Type B pancreatic cell (in vitro differentiated cells): Measurements from ENCODE around the gene PASK. TPM values are rescaled to one million over a fixed set of nuclear protein-coding genes. Genes with fewer than 3 reads are reported as not detected.
"Not testable (repeated sequence)": the region's sequence is repeated elsewhere in the genome, so short reads cannot be mapped to it uniquely, and the experiment has no call there.

Source experiments
- DNase-seq: peaks from one replicate; pipeline ENCODE4 v3.0.0; 2021; ENCODE audit warnings: mixed read lengths; ENCODE audit not compliant: unreplicated experiment; ENCODE audit errors: extremely low spot score
- H3K27ac Mint-ChIP-seq: 2 replicates; pipeline ENCODE4 v1.8.0; 2021; ENCODE audit warnings: mild to moderate bottlenecking, mixed read lengths
- H3K27me3 Mint-ChIP-seq: 2 replicates; pipeline ENCODE4 v1.8.0; 2021; ENCODE audit warnings: mixed read lengths
- H3K36me3 Mint-ChIP-seq: 2 replicates; pipeline ENCODE4 v1.8.0; 2021; ENCODE audit warnings: mixed read lengths
- H3K4me1 Mint-ChIP-seq: one replicate; pipeline ENCODE4 v1.8.0; 2021; ENCODE audit warnings: mixed read lengths; ENCODE audit not compliant: unreplicated experiment
- H3K4me3 Mint-ChIP-seq: 2 replicates; pipeline ENCODE4 v1.8.0; 2021; ENCODE audit warnings: mild to moderate bottlenecking, mixed read lengths
- H3K9me3 Mint-ChIP-seq: 2 replicates; pipeline ENCODE4 v1.8.0; 2021; ENCODE audit warnings: mixed read lengths
- long read RNA-seq: library from polyadenylated mRNA; unstranded; transcript quantifications from one replicate; pipeline ENCODE4 v2.0.0, GENCODE V29; 2020
- total RNA-seq: library from RNA; stranded (reverse); gene quantifications from 2 replicates; pipeline ENCODE4 v1.2.1, GENCODE V29; 2021; ENCODE audit warnings: low replicate concordance
- TF ChIP-seq, protein P1 (sequence below): fragments of 200-600 bp; sonication (generic); conservative IDR thresholded peaks from 2 replicates; pipeline ENCODE4 v1.5.0; 2021; ENCODE audit warnings: antibody characterized with exemption, mild to moderate bottlenecking

Gene PASK
- 31.8 and 50.9 TPM in 2 replicates for total RNA-seq
- long read RNA-seq, full-length matches to known transcripts, result 6 of 14 reads
- long read RNA-seq, partial matches to known transcripts, result 6 of 14 reads
- long read RNA-seq, other reads (novel, unspliced or antisense), result 2 of 14 reads

- Mint-ChIP-seq H3K27ac (peak within 1 kb of the TSS; percentile 97), H3K4me1 (peaks cover 19% of the 10 kb centered on the region), H3K27me3 (no peaks in the 10 kb centered on the region), H3K4me3 (peak within 1 kb of the TSS; percentile 96), H3K36me3 (no peaks in the 10 kb centered on the region), H3K9me3 (no peaks in the 10 kb centered on the region)
- DNase-seq, result peak; percentile 94
- TF ChIP-seq, protein P1, sequence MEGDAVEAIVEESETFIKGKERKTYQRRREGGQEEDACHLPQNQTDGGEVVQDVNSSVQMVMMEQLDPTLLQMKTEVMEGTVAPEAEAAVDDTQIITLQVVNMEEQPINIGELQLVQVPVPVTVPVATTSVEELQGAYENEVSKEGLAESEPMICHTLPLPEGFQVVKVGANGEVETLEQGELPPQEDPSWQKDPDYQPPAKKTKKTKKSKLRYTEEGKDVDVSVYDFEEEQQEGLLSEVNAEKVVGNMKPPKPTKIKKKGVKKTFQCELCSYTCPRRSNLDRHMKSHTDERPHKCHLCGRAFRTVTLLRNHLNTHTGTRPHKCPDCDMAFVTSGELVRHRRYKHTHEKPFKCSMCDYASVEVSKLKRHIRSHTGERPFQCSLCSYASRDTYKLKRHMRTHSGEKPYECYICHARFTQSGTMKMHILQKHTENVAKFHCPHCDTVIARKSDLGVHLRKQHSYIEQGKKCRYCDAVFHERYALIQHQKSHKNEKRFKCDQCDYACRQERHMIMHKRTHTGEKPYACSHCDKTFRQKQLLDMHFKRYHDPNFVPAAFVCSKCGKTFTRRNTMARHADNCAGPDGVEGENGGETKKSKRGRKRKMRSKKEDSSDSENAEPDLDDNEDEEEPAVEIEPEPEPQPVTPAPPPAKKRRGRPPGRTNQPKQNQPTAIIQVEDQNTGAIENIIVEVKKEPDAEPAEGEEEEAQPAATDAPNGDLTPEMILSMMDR, result no peak
These were observed at the start of gene PASK for GRCh38 chr2:241148891-241149674. Gene PASK, minus strand, starts transcription at chr2:241149472. Its CDS starts 6,440 bp downstream, at chr2:241143032.

GRCh38 chr2:241198381-241199279 is 49.4 kb upstream of the PASK start:
- Mint-ChIP-seq H3K27ac (no peak overlapping the region), H3K36me3 (no peaks in the 10 kb centered on the region), H3K9me3 (no peaks in the 10 kb centered on the region), H3K4me3 (no peak overlapping the region), H3K4me1 (no peaks in the 10 kb centered on the region), H3K27me3 (no peaks in the 10 kb centered on the region)
- no peak for DNase-seq
- TF ChIP-seq, protein P1, result no peak

GRCh38 chr2:241197947-241198346 is 48.7 kb upstream of the PASK start:
- H3K9me3 Mint-ChIP-seq, result no peaks in the 10 kb centered on the region
- no peaks in the 10 kb centered on the region for H3K36me3 Mint-ChIP-seq
- no peak overlapping the region for H3K27ac Mint-ChIP-seq
- H3K4me3 Mint-ChIP-seq, result no peak overlapping the region
- H3K27me3 Mint-ChIP-seq, result no peaks in the 10 kb centered on the region
- no peak for DNase-seq
- TF ChIP-seq, protein P1, result no peak
- H3K4me1 Mint-ChIP-seq, result no peaks in the 10 kb centered on the region

DNA sequence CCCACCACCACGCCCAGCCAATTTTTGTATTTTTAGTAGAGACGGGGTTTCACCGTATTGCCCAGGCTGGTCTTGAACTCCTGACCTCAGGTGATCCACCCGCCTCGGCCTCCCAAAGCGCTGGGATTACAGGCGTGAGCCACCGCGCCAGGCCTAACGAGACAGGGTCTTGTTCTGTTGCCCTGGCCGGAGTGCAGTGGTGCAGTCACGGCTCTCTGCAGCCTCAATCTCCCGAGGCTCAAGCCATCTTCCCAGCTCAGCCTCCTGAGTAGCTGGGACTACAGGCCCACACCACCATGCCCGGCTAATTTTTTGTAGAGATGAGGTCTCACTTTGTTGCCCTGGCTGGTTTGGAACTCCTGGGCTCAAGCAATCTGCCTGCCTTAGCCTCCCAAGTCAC is 48.0 kb upstream of the PASK start:
- H3K9me3 Mint-ChIP-seq, H3K4me3 Mint-ChIP-seq, H3K27ac Mint-ChIP-seq, H3K36me3 Mint-ChIP-seq, H3K4me1 Mint-ChIP-seq, H3K27me3 Mint-ChIP-seq, DNase-seq: not testable (repeated sequence)

DNA sequence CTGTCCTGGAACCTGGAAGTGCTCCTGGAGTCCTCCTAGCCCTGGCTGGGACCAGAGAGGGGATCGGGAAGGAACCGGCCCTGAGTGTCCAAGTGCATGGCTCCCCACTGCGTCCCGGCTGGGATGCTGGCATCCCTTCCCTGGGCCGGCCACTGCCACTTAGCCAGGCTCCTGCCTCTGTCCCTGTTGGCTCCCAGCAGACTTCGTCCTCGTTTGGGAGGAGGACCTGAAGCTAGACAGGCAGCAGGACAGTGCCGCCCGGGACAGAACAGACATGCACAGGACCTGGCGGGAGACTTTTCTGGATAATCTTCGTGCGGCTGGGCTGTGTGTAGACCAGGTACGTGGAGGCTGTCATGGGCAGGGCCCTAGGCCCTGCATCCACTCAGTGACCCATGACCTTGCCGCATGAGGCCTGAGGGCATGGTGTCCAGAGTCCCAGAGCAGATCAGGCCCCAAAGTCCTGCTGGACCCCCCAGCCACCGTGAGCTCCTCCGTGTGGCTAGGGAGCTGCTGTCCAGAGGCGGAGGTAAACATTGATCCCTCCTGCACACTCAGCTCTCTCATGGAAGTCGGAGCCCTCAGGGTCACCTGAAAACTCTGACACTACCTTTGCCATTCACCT is 46.3 kb upstream of the PASK start:
- no peak overlapping the region for H3K27ac Mint-ChIP-seq
- H3K36me3 Mint-ChIP-seq, result no peaks in the 10 kb centered on the region
- TF ChIP-seq, protein P1, result no peak
- no peak overlapping the region for H3K4me3 Mint-ChIP-seq
- H3K9me3 Mint-ChIP-seq, result no peaks in the 10 kb centered on the region
- DNase-seq, result no peak
- no peaks in the 10 kb centered on the region for H3K27me3 Mint-ChIP-seq
- H3K4me1 Mint-ChIP-seq, result no peaks in the 10 kb centered on the region
